Lung (tissue), 12 donors: Measurements from ENCODE around the gene MAPK14. TPM values are rescaled to one million over a fixed set of nuclear protein-coding genes. Genes with fewer than 3 reads are reported as not detected.

Source experiments
- ATAC-seq: fragments of 200-7000 bp; cut with Tn5 transposase; one replicate; pipeline ENCODE4 v1.9.1; 2020; ENCODE audit warnings: moderate number of reproducible peaks; ENCODE audit not compliant: insufficient read depth, low FRiP score
- DNase-seq, 3 donors: peaks; one replicate each; pipeline ENCODE4 v3.0.0-alpha.2; 2013 to 2017
- H3K27ac ChIP-seq, 2 donors: one replicate each; pipeline ENCODE4 v1.5.1; 2013; ENCODE audit warnings: mild to moderate bottlenecking in 2 of 2, moderate library complexity in 2 of 2, control low read depth in 1 of 2, inconsistent platforms in 1 of 2, low read depth in 1 of 2, low read length in 1 of 2
- H3K27me3 ChIP-seq, 3 donors: one replicate each; pipeline ENCODE4 v1.5.1; 2013; ENCODE audit warnings: low read length in 2 of 3; ENCODE audit not compliant: control insufficient read depth in 3 of 3, insufficient read depth in 3 of 3
- H3K36me3 ChIP-seq, 4 donors: one replicate each; pipeline ENCODE4 v1.5.1; 2013; ENCODE audit warnings: low read length in 4 of 4, mild to moderate bottlenecking in 1 of 4, moderate library complexity in 1 of 4; ENCODE audit not compliant: control insufficient read depth in 4 of 4, insufficient read depth in 4 of 4
- H3K4me1 ChIP-seq, 5 donors: one replicate each; pipeline ENCODE4 v1.5.1; 2013; ENCODE audit warnings: low read length in 5 of 5, mild to moderate bottlenecking in 2 of 5, moderate library complexity in 1 of 5; ENCODE audit not compliant: control insufficient read depth in 5 of 5, insufficient read depth in 5 of 5
- H3K4me3 ChIP-seq: one replicate; pipeline ENCODE4 v1.5.1; 2013; ENCODE audit warnings: mild to moderate bottlenecking, control low read depth, moderate library complexity
- H3K9ac ChIP-seq, 2 donors: one replicate each; pipeline ENCODE4 v1.5.1; 2013; ENCODE audit warnings: low read length in 2 of 2, control low read depth in 1 of 2; ENCODE audit not compliant: insufficient read depth in 1 of 2
- H3K9me3 ChIP-seq, 4 donors: one replicate each; pipeline ENCODE4 v1.5.1; 2013; ENCODE audit warnings: low read length in 3 of 4, mild to moderate bottlenecking in 1 of 4, moderate library complexity in 1 of 4; ENCODE audit not compliant: control insufficient read depth in 4 of 4, insufficient read depth in 3 of 4
- WGBS, 2 donors: extraction: QIAGEN DNeasy Blood & Tissue Kit; methylation state at CpG; one replicate each; pipeline ENCODE4 v1.1.7; 2013; 5-methylcytosine and 5-hydroxymethylcytosine counted together
- polyA plus RNA-seq, 2 donors: library from polyadenylated mRNA; stranded (reverse); fragments of 200-250 nt; gene quantifications; one replicate each; pipeline ENCODE4 v1.2.1, GENCODE V29; 2013
- total RNA-seq, 2 donors: library from RNA; depleted of rRNA in 1 of 2; stranded (reverse); fragments of >200 nt in 1 of 2; gene quantifications; one replicate each; pipeline ENCODE4 v1.2.1, GENCODE V29; 2014 to 2021
- TF ChIP-seq, protein P1 (sequence below): IDR thresholded peaks from 2 replicates; pipeline ENCODE4 v1.5.1; 2012; ENCODE audit warnings: mild to moderate bottlenecking; ENCODE audit errors: control extremely low read depth, extremely low read depth
- donor health status: control.
- donor health status: control.
- donor health status: Bipolar disorder and iron deficiency.
- donor health status: healthy.
- donor health status: DM: yes; HTN: yes; CAD: no.

Gene MAPK14
- total and polyA plus RNA-seq, 4 donors = 12.8 to 93.3 (median 59.5) TPM

DNA sequence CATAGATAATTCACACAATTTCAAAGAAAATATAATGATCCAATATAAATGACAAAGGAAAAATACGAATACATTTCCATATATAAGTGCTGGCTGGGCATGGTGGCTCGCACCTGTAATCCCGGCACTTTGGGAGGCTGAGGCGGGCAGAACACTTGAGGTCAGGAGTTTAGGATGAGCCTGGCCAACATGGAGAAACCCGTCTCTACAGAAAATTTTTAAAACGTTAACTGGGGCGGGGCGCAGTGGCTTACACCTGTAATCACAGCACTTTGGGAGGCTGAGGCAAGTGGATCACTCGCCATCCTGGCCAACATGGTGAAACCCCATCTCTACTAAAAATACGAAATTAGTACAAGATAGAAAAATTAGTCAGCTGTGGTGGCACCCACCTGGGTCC is 87.8 kb downstream of the MAPK14 start:
- TF ChIP-seq, protein P1, sequence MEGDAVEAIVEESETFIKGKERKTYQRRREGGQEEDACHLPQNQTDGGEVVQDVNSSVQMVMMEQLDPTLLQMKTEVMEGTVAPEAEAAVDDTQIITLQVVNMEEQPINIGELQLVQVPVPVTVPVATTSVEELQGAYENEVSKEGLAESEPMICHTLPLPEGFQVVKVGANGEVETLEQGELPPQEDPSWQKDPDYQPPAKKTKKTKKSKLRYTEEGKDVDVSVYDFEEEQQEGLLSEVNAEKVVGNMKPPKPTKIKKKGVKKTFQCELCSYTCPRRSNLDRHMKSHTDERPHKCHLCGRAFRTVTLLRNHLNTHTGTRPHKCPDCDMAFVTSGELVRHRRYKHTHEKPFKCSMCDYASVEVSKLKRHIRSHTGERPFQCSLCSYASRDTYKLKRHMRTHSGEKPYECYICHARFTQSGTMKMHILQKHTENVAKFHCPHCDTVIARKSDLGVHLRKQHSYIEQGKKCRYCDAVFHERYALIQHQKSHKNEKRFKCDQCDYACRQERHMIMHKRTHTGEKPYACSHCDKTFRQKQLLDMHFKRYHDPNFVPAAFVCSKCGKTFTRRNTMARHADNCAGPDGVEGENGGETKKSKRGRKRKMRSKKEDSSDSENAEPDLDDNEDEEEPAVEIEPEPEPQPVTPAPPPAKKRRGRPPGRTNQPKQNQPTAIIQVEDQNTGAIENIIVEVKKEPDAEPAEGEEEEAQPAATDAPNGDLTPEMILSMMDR = no peak
- Histone ChIP-seq H3K4me3 (no peak overlapping the region), H3K4me1 (peaks cover 0 to 5% (median 0%) of the 10 kb centered on the region in 5 donors), H3K27ac (no peak overlapping the region), H3K36me3 (peaks cover 0 to 16% (median 4%) of the 10 kb centered on the region in 4 donors), H3K9ac (no peak overlapping the region), H3K9me3 (no peaks in the 10 kb centered on the region), H3K27me3 (no peaks in the 10 kb centered on the region)
- 92 to 93% methylated on average over 10 of the region's 10 CpGs for WGBS, 2 donors
- DNase-seq = no peak
- ATAC-seq = no peak

DNA sequence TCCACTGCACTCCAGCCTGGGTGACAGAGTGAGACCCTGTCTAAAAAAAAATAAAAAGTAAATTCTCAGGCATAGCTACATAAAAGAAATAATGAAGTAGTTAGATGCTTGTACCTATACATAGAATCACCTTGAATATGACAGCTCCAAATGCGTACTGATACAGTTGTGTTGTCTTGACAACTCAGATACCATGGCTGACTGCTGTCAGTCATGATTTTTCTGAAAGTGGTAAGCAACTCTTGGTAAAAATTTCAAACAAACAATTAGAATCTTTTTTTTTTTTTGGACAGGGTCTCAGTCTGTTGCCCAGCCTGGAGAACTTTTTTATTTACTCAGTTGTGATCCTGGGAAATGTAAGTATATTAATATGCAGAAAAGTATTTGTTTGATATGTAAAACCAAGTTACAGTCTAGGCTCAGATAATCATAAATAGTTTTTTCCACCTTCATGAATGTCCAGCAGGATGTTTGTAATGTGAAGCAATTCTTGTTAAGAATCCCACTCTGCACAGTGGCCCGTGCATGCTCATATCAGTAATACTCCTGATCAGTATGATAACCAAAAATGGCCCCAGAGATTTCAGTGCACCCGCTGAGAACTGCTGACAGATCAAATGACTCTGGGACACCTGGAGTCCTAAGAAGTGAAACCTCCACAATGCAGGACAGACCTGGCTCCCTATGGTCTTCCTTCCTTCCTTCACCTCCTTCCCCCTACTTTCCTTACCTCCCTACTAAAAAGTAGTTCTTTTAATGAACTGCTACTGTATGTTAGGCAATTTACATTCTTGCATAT is 88.7 kb downstream of the MAPK14 start:
- H3K4me1 ChIP-seq = peaks cover 0 to 10% (median 0%) of the 10 kb centered on the region in 5 donors
- no peak for ATAC-seq
- H3K27ac ChIP-seq = no peak overlapping the region
- TF ChIP-seq, protein P1 = no peak
- WGBS, 2 donors = 88 to 95% methylated on average over 3 of the region's 3 CpGs
- no peak overlapping the region for H3K9ac ChIP-seq
- H3K36me3 ChIP-seq = peaks cover 0 to 8% (median 2%) of the 10 kb centered on the region in 4 donors
- no peak overlapping the region for H3K4me3 ChIP-seq
- no peak for DNase-seq
- no peaks in the 10 kb centered on the region for H3K27me3 ChIP-seq
- no peaks in the 10 kb centered on the region for H3K9me3 ChIP-seq

DNA sequence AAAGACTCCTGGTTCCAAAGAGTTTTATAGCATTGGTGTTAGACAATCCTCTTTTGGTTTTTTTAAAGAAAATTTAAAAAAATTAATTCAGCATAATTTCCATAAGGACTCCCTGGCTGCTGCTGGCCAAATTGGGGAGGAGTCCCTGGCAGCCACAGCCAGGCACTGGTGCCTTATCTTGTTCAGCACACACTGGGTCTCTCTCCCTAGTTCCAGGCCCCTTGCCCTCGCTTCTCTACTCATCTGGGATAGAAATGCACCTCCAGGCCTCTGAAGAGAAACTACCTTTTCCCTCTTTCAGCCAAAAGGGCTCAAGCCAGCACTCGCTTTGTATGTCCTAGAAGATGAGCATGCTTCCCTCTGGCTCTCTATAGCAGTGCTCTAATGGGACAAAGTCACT is 89.3 kb downstream of the MAPK14 start:
- no peaks in the 10 kb centered on the region for H3K27me3 ChIP-seq
- DNase-seq (no peak), ATAC-seq (no peak)
- no peak overlapping the region for H3K4me3 ChIP-seq
- TF ChIP-seq, protein P1 = no peak
- H3K27ac ChIP-seq = no peak overlapping the region
- peaks cover 0 to 11% (median 0%) of the 10 kb centered on the region in 5 donors for H3K4me1 ChIP-seq
- 94 to 97% methylated on average over 2 of the region's 2 CpGs for WGBS, 2 donors
- no peaks in the 10 kb centered on the region for H3K9me3 ChIP-seq
- H3K9ac ChIP-seq = no peak overlapping the region
- H3K36me3 ChIP-seq = peaks cover 0 to 6% (median 0%) of the 10 kb centered on the region in 4 donors
